Lung microvascular endothelial cell (primary cell): ENCODE data around the gene TBRG4. TPM values are rescaled to one million over a fixed set of nuclear protein-coding genes. Genes with fewer than 3 reads are reported as not detected.

Source experiments
- DNase-seq, 2 donors: peaks; one replicate each; pipeline versions ENCODE4 v3.0.0 to v3.0.0-alpha.2; 2010; ENCODE audit warnings: low read depth in 2 of 2
- total RNA-seq: library from RNA; depleted of rRNA; stranded (reverse); fragments of >200 nt; gene quantifications from 2 replicates; pipeline ENCODE4 v1.2.1, GENCODE V29; 2014

Gene TBRG4
- total RNA-seq, 1 donor from 2014 or later = 46.8 TPM

- no peak for DNase-seq
Observed at GRCh38 chr7:45075871-45076796, 35.4 kb downstream of the TBRG4 start.

DNA sequence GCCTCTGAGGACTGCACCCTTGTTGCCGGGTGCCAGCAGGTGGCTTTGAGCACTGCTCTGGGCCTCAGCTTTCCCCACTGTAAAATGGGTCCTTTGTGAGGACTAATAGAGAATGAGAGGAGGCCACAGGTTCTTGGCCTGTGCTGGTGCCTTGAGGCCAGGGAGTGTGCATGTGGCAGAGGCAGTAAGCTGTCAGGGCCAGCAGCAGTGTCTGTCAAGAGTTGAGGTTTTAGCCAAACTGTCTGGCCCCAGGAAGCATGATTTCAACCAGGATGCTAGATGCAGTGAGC, 36.2 kb downstream of the TBRG4 start:
- no peak for DNase-seq

GRCh38 chr7:45074528-45075354, 36.8 kb downstream of the TBRG4 start:
- DNase-seq = no peak

GRCh38 chr7:45073786-45074527, 37.5 kb downstream of the TBRG4 start:
- DNase-seq = no peak

GRCh38 chr7:45073031-45073785, 38.3 kb downstream of the TBRG4 start:
- no peak for DNase-seq

DNA sequence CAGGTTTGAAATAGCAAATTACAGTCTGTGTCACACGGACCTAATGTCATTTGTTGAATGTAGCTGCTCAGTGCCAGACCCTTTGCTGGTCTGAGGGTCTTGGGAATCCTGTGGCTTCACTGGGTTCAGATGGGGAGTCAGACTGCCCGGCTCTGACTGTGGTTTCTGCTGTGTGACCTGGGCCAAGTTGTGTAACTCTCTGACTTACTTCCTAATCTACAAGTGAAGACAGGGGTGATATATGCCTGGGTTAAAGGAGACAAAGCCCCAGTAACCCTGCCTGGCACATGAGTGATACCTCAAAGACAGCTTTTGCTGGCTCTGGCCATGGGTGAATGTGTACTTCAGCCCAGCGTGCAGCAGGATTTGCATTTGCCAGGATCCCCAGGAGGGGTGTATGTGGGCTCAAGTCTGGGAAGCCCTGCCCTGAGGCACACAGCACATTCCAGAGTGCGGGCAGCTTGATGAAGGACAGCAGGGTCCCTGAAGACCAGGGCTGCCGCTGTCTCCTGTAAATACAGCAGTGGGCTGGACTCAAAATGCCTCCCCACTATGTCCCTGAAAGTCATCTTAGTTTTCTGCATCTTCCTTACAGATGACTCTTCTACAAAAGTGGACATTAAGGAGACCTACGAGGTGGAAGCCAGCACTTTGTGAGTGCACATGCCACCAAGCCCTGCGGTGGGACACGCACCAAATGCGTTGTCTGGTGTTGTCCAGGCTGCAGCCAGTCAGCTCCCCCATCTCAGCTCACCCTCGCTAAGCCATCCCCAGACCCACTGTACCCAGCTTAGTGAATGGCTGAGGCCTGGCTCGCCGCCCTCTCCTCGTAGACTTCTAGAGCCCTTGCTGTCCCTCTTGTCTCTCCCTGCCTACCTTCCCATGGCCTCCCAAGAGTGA, 39.1 kb downstream of the TBRG4 start:
- no peak for DNase-seq

- no peak for DNase-seq
Observed at GRCh38 chr7:45071528-45071927, 40.0 kb downstream of the TBRG4 start.

- no peak for DNase-seq
Observed at GRCh38 chr7:45070254-45070642, 41.2 kb downstream of the TBRG4 start.

GRCh38 chr7:45069444-45070253, 41.8 kb downstream of the TBRG4 start:
- DNase-seq = no peak

GRCh38 chr7:45068236-45069023, 43.1 kb downstream of the TBRG4 start:
- DNase-seq = no peak

DNA sequence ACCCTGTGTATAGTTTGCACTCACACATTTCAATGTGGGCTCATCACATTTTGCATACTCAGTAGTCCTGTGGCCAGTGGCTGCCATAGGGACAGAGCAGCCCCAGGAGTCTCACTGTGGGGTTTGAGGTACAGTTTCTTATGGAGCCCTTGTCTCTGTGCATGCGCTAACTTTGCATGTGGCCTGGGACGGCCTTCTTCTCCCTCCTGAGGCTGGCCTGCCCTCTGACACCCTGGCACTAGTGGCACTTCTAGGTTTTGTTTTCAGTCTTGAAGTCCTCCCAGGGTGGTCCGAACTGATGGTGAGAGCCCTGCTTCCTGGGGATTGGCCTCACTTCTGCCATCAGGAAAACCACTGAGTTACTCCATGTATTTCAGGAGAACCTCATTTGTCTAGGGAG, 43.9 kb downstream of the TBRG4 start:
- DNase-seq = no peak

- no peak for DNase-seq
Observed at GRCh38 chr7:45066409-45066808, 45.1 kb downstream of the TBRG4 start.

DNA sequence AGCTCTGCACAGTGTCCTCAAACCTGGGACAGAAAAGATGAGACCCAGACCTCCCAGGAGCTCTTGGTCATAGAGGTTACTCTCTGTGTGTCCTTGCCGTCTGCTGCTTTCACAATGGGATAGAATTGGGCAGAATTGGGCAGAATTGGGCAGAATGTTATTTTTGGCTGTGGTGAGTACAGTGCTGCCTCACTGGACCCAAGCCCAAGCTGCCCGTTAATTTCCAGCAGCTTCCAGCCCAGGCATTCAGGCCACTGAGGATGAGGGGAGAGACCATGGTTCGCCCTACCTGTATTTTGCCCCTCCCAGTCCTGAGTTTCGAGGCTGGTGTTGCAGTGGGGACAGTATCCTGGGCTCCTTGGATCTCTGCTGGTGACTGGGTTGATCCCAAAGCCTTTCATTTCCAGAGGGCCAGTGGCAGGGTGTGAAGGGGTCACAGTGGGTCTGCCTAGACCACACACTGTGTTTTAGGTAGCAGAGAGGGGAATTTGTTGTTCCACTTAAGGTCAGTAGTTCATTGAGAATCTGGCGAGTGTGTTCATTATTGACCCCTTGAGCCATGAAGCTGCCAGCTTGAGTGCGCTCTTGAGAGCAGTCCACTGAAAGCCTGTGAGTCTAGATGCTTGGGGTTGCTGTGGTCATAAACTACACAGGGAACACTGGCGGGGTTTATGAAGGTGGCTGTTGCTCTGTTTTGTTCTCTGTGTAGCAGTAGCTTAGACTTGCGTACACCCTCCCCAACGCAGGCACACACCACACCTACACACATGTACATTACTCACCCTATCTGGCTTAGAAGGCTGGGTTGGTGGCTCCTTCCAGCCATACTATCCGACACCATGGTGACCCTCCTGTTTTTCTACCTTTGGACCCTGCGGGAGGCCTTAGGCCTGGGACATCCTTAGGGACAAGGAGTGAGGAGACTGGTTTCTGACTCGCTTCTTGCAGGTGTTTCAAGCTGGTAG, 46.2 kb downstream of the TBRG4 start:
- DNase-seq = no peak

DNA sequence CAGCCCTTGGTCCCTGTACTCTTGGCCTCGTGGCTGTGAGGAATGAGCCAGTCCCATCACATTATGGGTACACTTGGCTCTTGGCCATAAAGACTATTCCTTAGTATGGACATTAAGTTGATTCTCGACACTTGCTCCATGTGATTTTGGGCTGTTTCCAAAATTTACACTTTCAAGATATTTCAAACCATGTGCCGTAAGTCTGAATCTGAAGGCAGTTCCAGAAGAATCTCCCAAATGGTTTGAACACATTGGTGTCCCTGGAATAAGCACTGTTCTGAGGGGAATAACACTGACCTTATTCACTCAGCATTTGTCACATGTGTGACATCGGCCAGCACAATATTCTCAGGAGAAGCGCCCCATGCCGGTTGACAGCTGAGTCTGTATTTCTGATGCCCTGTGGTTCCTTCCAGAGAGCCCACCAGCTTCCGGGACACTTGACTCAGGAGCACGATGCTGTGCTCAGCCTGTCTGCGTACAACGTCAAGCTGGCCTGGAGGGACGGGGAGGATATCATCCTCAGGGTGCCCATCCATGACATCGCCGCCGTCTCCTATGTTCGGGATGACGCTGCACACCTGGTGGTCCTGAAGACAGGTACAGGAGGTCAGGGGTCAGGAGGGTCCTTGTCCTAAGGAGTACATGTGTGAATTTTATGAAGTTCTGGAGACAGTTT, 47.3 kb downstream of the TBRG4 start:
- DNase-seq = no peak

- no peak for DNase-seq
Observed at GRCh38 chr7:45061806-45062425, 49.6 kb downstream of the TBRG4 start.

DNA sequence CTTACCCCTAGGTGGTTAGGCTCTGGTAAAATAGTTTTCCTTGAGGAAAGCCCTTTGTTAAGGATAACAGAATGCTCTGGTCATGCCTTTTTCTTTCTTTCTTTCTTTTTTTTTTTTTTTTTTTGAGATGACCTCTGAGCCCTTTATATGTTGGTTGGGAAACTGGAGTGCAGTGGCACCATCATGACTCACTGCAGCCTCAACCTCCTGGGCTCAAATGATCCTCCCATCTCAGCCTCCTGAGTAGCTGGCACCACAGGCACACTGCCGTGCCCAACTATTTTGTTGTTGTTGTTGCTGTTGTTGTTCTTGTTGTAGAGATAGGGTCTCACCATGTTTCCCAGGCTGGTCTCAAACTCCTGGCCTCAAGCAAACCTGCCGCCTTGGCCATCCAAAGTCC, 50.1 kb downstream of the TBRG4 start:
- no peak for DNase-seq
